EL (cell line): ENCODE data around the gene HAVCR1.

Experiments
- DNase-seq: peaks from one replicate; pipeline ENCODE4 v3.0.0-alpha.2; 2016

The HAVCR1 gene

GRCh38 chr5:156981481-156981880 lies 77.4 kb downstream of the HAVCR1 start:
- DNase-seq, result no peak
